Activated T-cell treated with anti-CD3 and anti-CD28 coated beads, Interleukin-2, amount 50 U/mL, for 72 hours (primary cell): ENCODE results near the gene KIR3DL2. TPM values are rescaled to one million over a fixed set of nuclear protein-coding genes. Genes with fewer than 3 reads are reported as not detected.
"Not testable (repeated sequence)": the region's sequence is repeated elsewhere in the genome, so short reads cannot be mapped to it uniquely, and the experiment has no call there.

Source experiments
- ATAC-seq, 2 donors: fragments of 150-1000 bp; cut with Tn5 transposase; replicated peaks in 1 of 2; 2 replicates each; pipeline ENCODE4 v1.10.0; 2021; ENCODE audit warnings: moderate library complexity in 2 of 2, mild to moderate bottlenecking in 1 of 2
- DNase-seq, 2 donors: peaks; one replicate each; pipeline ENCODE4 v3.0.0; 2021 to 2022; ENCODE audit warnings: mixed read lengths in 1 of 2
- H3K27ac Mint-ChIP-seq: one replicate; pipeline ENCODE4 v1.8.0; 2022; ENCODE audit warnings: mild to moderate bottlenecking, moderate library complexity, mixed read lengths
- H3K27me3 Mint-ChIP-seq: one replicate; pipeline ENCODE4 v1.8.0; 2022; ENCODE audit warnings: low read depth, mixed read lengths
- H3K36me3 Mint-ChIP-seq, 2 donors: one replicate each; pipeline ENCODE4 v1.8.0; 2022; ENCODE audit warnings: mixed read lengths in 2 of 2, mild to moderate bottlenecking in 1 of 2; ENCODE audit not compliant: insufficient read depth in 2 of 2
- H3K4me1 Mint-ChIP-seq: one replicate; pipeline ENCODE4 v1.8.0; 2022; ENCODE audit warnings: low read depth, mixed read lengths
- H3K4me3 Mint-ChIP-seq, 2 donors: one replicate each; pipeline ENCODE4 v1.8.0; 2022; ENCODE audit warnings: mild to moderate bottlenecking in 2 of 2, mixed read lengths in 2 of 2, moderate library complexity in 2 of 2
- H3K9me3 Mint-ChIP-seq, 2 donors: one replicate each; pipeline ENCODE4 v1.8.0; 2022; ENCODE audit warnings: mixed read lengths in 2 of 2
- total RNA-seq, 2 donors: library from RNA; stranded (reverse); gene quantifications; one replicate each; pipeline ENCODE4 v1.2.3, GENCODE V29; 2022

KIR3DL2 gene
- 1 to 10 TPM in 1 of 2 donors, under 1 TPM in 1; 0.89 to 4.4 TPM for total RNA-seq

- not testable (repeated sequence) for DNase-seq, H3K36me3 Mint-ChIP-seq, H3K9me3 Mint-ChIP-seq, H3K4me1 Mint-ChIP-seq, ATAC-seq
- Mint-ChIP-seq H3K27me3 (peaks cover 21% of the 10 kb centered on the region), H3K4me3 (peak within 1 kb of the TSS in 1 of 2 donors; percentile 37), H3K27ac (peak within 1 kb of the TSS; percentile 14)
These were observed at the start of gene KIR3DL2 for GRCh38 chr19:54850061-54850640. TSS of gene KIR3DL2 (plus strand) at chr19:54850443. CDS start at chr19:54850476, 33 bp downstream.

DNA sequence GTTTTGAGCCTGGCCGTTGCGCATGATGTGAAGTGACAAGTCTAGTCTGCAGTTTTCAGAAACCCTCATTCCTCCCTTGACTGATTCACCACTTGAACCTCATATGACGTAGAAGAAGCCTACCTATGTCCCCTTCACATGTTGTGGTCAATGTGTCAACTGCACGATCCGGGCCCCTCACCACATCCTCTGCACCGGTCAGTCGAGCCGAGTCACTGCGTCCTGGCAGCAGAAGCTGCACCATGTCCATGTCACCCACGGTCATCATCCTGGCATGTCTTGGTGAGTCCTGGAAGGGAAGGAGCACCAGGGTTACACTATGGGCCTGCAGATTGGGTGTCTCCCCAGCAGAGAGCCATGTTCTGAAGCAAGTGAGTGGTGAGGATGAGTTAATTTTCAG, 46.8 kb upstream of the KIR3DL2 start, which contains the start of gene KIR2DL4:
TSS of gene KIR2DL4 (plus strand) at position 201 of the 400 bp plus-strand sequence. CDS start at position 243, 42 bp downstream.
- Mint-ChIP-seq H3K36me3 (peaks cover 0 to 4% of the 10 kb centered on the region in 2 donors), H3K9me3 (peaks cover 1 to 3% of the 10 kb centered on the region in 2 donors), H3K27ac (no peak within 1 kb of the TSS), H3K27me3 (peaks cover 30% of the 10 kb centered on the region), H3K4me1 (no peaks in the 10 kb centered on the region), H3K4me3 (no peak within 1 kb of the TSS)
- DNase-seq (peak in 1 of 2 donors; percentile 28), ATAC-seq (peak in 1 of 2 donors; percentile 73)

DNA sequence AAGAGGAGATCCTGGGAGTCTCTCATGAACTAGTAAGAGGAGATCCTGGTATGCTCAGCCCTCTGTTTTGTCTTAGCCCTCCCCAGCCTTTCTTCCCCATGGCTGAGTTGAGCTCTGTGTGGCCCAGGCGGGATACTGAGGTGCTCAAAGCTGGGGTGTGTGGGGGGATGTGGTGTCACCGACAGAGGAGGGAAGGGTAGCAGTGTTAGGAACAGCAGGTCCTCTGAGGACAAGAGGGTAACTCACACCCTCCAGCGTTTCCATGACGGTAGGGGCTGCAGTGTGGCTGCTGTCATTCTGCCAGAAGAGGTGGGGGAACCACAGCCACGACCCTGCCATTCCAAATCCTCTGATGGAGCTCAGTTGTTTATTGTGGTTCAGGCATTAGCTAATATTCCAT, 46.1 kb upstream of the KIR3DL2 start:
- Mint-ChIP-seq H3K4me1 (no peaks in the 10 kb centered on the region), H3K27ac (no peak overlapping the region), H3K4me3 (no peak overlapping the region), H3K36me3 (peaks cover 0 to 4% of the 10 kb centered on the region in 2 donors), H3K9me3 (peaks cover 1 to 3% of the 10 kb centered on the region in 2 donors), H3K27me3 (peaks cover 29% of the 10 kb centered on the region)
- ATAC-seq (peak in 1 of 2 donors; percentile 13), DNase-seq (no peak)

GRCh38 chr19:54804571-54804970, 45.7 kb upstream of the KIR3DL2 start:
- Mint-ChIP-seq H3K4me1 (no peaks in the 10 kb centered on the region), H3K36me3 (peaks cover 0 to 1% of the 10 kb centered on the region in 2 donors), H3K27me3 (peaks cover 28% of the 10 kb centered on the region), H3K27ac (no peak overlapping the region), H3K4me3 (no peak overlapping the region), H3K9me3 (peaks cover 1 to 3% of the 10 kb centered on the region in 2 donors)
- DNase-seq: no peak
- no peak for ATAC-seq

GRCh38 chr19:54805665-54806515, 44.4 kb upstream of the KIR3DL2 start:
- H3K27ac Mint-ChIP-seq: no peak overlapping the region
- no peaks in the 10 kb centered on the region for H3K4me1 Mint-ChIP-seq
- ATAC-seq (no peak), DNase-seq (no peak)
- peaks cover 27% of the 10 kb centered on the region for H3K27me3 Mint-ChIP-seq
- peaks cover 1 to 3% of the 10 kb centered on the region in 2 donors for H3K9me3 Mint-ChIP-seq
- no peaks in the 10 kb centered on the region for H3K36me3 Mint-ChIP-seq
- no peak overlapping the region for H3K4me3 Mint-ChIP-seq

DNA sequence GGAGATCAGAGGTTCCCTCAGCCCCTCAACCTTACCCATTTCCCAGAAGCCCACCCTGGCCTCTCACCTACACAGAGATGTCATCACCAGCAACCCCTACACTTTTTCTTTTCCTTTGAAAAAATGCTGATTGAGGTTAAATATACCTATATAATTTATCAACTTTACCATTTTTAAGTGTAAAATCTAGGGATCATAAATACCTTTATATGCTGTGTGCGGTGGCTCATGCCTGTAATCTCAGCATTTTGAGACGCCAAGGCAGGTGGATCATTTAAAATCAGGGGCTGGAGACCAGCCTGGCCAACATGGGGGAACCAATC, 43.8 kb upstream of the KIR3DL2 start:
- no peaks in the 10 kb centered on the region for H3K4me1 Mint-ChIP-seq
- ATAC-seq: no peak
- no peak for DNase-seq
- H3K4me3 Mint-ChIP-seq: no peak overlapping the region
- H3K9me3 Mint-ChIP-seq: peaks cover 1 to 3% of the 10 kb centered on the region in 2 donors
- no peaks in the 10 kb centered on the region for H3K36me3 Mint-ChIP-seq
- no peak overlapping the region for H3K27ac Mint-ChIP-seq
- peaks cover 27% of the 10 kb centered on the region for H3K27me3 Mint-ChIP-seq

- not testable (repeated sequence) for H3K27me3 Mint-ChIP-seq, ATAC-seq, H3K4me3 Mint-ChIP-seq, H3K9me3 Mint-ChIP-seq, H3K36me3 Mint-ChIP-seq, DNase-seq, H3K27ac Mint-ChIP-seq, H3K4me1 Mint-ChIP-seq
These were observed 35.7 kb upstream of the KIR3DL2 start for GRCh38 chr19:54814571-54814970.

DNA sequence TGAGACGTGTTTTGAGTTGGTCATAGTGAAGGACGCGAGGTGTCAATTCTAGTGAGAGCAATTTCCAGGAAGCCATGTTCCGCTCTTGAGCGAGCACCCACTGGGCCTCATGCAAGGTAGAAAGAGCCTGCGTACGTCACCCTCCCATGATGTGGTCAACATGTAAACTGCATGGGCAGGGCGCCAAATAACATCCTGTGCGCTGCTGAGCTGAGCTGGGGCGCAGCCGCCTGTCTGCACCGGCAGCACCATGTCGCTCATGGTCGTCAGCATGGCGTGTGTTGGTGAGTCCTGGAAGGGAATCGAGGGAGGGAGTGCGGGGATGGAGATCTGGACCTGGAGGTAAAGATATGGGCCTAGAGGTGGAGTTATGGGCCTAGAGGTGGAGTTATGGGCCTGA, 34.0 kb upstream of the KIR3DL2 start, which contains the start of gene KIR3DL1:
TSS of gene KIR3DL1 (plus strand) at position 218 of the 400 bp plus-strand sequence.
- H3K36me3 Mint-ChIP-seq, H3K4me3 Mint-ChIP-seq, H3K4me1 Mint-ChIP-seq, ATAC-seq, H3K27me3 Mint-ChIP-seq, H3K27ac Mint-ChIP-seq, DNase-seq, H3K9me3 Mint-ChIP-seq: not testable (repeated sequence)

- ATAC-seq (no peak), DNase-seq (no peak)
- H3K9me3 Mint-ChIP-seq: no peaks in the 10 kb centered on the region
- no peak overlapping the region for H3K4me3 Mint-ChIP-seq
- no peaks in the 10 kb centered on the region for H3K36me3 Mint-ChIP-seq
- no peak overlapping the region for H3K27ac Mint-ChIP-seq
- H3K27me3 Mint-ChIP-seq: peaks cover 7% of the 10 kb centered on the region
- no peaks in the 10 kb centered on the region for H3K4me1 Mint-ChIP-seq
These were observed 32.3 kb upstream of the KIR3DL2 start for GRCh38 chr19:54817670-54818536.

DNA sequence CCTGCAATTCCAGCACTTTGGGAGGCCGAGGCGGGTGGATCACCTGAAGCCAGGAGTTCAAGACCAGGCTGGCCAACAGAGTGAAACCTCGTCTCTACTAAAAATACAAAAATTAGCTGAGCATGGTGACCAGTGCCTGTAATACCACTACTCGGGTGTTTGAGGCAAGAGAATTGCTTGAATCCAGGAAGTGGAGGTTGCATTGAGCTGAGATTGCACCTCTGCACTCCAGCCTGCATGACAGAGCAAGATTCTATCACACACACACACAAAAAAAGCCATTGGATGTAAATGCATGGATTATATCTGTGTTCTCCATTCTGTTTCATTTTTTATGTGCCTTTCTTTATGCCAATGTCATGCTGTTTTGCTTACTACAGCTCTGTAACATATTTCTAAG, 25.8 kb upstream of the KIR3DL2 start:
- not testable (repeated sequence) for H3K4me1 Mint-ChIP-seq, H3K27me3 Mint-ChIP-seq, H3K4me3 Mint-ChIP-seq, ATAC-seq, H3K36me3 Mint-ChIP-seq, DNase-seq, H3K27ac Mint-ChIP-seq, H3K9me3 Mint-ChIP-seq

- not testable (repeated sequence) for H3K27ac Mint-ChIP-seq, H3K36me3 Mint-ChIP-seq, H3K27me3 Mint-ChIP-seq, H3K9me3 Mint-ChIP-seq, H3K4me1 Mint-ChIP-seq, ATAC-seq, H3K4me3 Mint-ChIP-seq, DNase-seq
These were observed 24.9 kb upstream of the KIR3DL2 start for GRCh38 chr19:54825326-54825725.

DNA sequence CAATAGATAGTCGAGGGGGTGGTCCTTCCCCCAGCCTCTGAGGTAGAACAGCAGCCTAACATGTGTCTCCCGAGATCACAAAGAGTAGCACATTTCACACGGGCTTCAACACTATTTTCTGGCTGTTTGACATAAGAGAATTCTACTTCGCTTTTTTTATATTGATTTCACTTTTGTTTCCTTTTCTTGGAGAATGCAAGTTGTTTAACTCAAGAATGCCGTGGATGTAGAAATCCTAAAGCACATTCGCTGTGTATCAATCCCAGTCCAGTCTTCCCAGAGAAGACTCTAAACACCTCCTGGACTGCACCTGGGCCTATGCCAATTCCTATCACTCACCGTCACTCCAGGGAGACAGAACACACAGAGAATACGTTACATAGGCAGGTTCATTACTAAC, 22.2 kb upstream of the KIR3DL2 start:
- H3K9me3 Mint-ChIP-seq, ATAC-seq, DNase-seq, H3K4me1 Mint-ChIP-seq, H3K4me3 Mint-ChIP-seq, H3K27me3 Mint-ChIP-seq, H3K36me3 Mint-ChIP-seq, H3K27ac Mint-ChIP-seq: not testable (repeated sequence)

DNA sequence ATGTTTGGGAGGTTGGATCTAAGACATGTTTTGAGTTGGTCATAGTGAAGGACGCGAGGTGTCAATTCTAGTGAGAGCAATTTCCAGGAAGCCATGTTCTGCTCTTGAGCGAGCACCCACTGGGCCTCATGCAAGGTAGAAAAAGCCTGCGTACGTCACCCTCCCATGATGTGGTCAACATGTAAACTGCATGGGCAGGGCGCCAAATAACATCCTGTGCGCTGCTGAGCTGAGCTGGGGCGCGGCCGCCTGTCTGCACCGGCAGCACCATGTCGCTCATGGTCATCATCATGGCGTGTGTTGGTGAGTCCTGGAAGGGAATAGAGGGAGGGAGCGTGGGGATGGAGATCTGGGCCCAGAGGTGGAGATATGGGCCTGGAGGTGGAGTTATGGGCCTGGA, 17.7 kb upstream of the KIR3DL2 start, which contains the start of gene KIR2DS4:
TSS of gene KIR2DS4 (plus strand) at position 181 of the 400 bp plus-strand sequence.
- DNase-seq, H3K36me3 Mint-ChIP-seq, H3K27ac Mint-ChIP-seq, H3K27me3 Mint-ChIP-seq, H3K4me3 Mint-ChIP-seq, ATAC-seq, H3K9me3 Mint-ChIP-seq, H3K4me1 Mint-ChIP-seq: not testable (repeated sequence)
